GM21723 (cell line): ENCODE results near the gene TOMM34.

Source experiments
- ATAC-seq: cut with Tn5 transposase; IDR thresholded peaks from one replicate; pipeline ENCODE4 v1.9.1; 2021; ENCODE audit warnings: mild to moderate bottlenecking, moderate library complexity; ENCODE audit not compliant: unreplicated experiment

TOMM34 gene

GRCh38 chr20:44936510-44936909 is 23.7 kb downstream of the TOMM34 start:
- ATAC-seq, result no peak

GRCh38 chr20:44932916-44933315 is 27.3 kb downstream of the TOMM34 start:
- no peak for ATAC-seq

DNA sequence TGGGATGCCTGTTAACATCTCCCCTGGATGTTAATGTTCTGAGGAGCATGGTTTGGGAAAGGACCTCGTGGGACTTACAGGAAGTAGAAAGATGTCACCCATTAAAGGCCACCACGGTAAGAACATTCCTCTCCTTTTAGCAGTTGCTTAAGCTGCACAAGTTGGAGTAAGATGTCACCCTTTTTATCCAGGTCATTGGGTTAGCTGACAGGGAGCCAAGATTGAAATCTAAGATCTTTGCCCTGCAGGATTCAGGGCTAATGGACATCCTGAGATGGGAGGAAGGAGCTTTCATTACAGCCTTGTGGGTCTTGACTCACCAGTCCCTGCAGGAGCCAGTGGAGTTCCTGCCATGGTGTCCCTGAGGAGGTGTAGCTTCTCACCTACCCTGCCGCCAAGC is 28.3 kb downstream of the TOMM34 start:
- no peak for ATAC-seq

- no peak for ATAC-seq
Measured at GRCh38 chr20:44930517-44931168, 29.6 kb downstream of the TOMM34 start.

GRCh38 chr20:44928595-44928994 is 31.6 kb downstream of the TOMM34 start:
- ATAC-seq, result no peak

DNA sequence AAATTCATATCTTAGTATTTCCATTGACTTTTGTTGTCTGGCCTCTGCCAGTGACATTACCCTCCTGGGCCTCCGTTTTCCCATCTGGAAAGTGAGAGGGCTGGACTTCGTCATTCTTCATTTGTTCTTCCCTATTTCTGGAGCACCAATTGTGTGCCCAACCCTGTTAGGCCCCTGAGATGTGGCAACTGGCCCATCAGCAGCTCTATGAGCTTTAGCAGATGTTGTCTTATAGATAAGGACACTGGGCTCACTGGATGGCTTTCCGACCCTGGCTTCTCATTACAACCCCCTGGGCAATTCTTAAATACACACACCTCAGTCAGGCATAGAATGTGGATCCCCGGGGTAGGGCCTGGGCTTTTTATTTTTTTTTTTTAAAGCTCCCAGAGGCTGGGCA is 35.7 kb downstream of the TOMM34 start:
- no peak for ATAC-seq

GRCh38 chr20:44921447-44921846 is 38.8 kb downstream of the TOMM34 start:
- ATAC-seq, result no peak

DNA sequence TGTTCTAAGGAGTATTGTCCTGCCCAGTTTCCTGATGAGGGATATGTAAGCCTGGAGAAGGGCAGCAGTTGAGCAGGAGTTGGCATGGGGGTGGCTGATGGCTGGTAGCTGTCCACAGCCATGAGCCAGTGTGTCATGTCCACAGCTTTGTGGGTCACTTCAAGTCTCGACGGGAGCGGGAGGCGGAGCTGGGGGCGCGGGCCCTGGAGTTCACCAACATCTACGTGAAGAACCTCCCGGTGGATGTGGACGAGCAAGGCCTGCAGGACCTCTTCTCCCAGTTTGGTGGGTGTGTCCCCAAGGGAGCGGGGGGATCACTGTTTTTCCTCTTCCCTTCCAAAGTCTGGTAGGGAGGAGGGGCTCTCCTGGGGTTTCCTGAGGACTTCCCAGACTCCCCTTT is 41.4 kb downstream of the TOMM34 start:
- no peak for ATAC-seq

GRCh38 chr20:44918342-44918741 is 41.9 kb downstream of the TOMM34 start:
- ATAC-seq, result no peak

DNA sequence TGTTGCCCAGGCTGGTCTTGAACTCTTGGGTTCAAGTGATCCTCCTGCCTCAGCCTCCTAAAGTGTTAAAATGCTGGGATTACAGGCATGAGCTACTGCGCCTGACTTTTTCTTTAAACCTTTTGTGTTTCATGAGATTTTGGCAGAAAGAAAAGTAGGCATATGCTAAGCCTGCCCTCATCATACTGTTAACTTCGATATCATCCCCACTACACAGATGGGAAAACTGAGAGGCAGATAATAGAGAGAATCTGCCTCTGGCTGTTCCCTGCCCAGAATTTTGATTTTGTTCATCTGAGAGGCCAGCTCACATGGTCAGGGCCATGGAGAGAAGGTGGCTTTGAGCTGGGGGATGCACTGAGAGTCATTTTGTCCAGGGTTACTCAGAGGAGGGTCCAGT is 42.8 kb downstream of the TOMM34 start:
- no peak for ATAC-seq

- ATAC-seq, result no peak
Measured at GRCh38 chr20:44916586-44916985, 43.6 kb downstream of the TOMM34 start.

- ATAC-seq, result no peak
Measured at GRCh38 chr20:44914924-44915323, 45.3 kb downstream of the TOMM34 start.

GRCh38 chr20:44912189-44912588 is 48.0 kb downstream of the TOMM34 start:
- no peak for ATAC-seq

- no peak for ATAC-seq
Measured at GRCh38 chr20:44911264-44911921, 48.8 kb downstream of the TOMM34 start.

- ATAC-seq, result no peak
Measured at GRCh38 chr20:44910690-44911262, 49.4 kb downstream of the TOMM34 start.

- ATAC-seq, result peak; percentile 83
Measured at GRCh38 chr20:44909872-44910689, 50.1 kb downstream of the TOMM34 start, which contains the start of gene PABPC1L. Gene PABPC1L (plus strand): TSS chr20:44910060. CDS start chr20:44910144, 84 bp downstream.

DNA sequence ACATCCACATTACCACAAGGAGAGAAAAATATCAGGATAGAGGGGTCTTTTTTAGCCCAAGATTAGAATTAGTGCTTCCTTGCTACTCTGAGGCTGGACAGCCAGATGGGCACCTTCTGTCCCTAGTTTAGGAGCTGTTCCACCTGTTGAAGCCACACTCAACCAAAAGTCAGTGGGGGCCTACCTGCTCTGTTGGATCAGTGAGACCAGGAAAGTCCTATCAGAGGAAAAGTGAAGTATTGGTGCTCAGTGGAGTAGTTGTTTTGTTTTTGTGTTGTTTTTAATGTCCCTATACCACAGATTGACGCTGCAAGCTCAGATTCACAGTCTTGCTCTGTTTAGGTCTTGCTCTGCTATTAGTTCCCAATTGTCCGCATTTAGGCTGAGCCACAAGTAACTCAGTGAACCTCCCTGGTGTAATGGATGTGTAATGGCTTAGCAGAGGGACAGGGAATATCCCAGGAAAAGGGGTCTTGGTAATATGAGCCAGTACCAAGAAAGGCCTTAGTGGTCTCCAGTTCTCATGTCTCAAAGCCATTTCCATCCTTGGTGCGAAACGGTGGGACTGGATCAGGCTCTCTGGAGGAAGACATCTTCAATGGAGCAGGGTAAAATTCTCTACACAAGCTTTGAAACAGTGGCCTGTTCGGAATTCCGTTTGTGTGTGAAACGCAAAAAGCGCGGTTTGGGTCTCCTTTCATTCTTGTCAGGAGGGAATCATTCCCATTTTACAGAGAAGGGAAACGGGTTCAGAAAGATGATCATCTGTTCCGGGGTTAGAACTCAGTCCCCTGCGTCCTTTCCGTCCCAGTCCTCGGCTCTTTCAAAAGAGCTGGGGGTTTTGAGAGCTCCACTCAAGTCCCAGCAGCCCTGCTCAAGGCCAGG is 51.0 kb downstream of the TOMM34 start:
- no peak for ATAC-seq

DNA sequence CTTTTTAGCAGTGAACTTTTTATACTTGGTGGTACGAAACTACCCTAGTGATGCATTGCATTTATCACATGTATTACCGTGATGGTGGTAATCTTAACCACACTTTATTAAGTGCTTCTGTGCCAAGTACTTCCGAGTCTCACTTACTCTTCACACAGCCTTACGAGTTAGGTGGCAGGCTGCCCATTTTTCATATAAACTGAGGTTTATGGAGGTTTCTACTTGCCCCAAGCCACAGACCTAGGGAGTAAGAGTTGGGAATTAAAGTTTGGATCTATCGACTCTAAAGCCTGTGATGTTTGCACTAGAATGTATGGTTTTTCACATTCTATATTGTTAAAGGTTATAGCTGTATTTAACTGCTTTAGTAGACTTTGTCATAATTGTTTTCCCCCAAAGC is 55.8 kb downstream of the TOMM34 start:
- no peak for ATAC-seq

GRCh38 chr20:44901974-44902373 is 58.2 kb downstream of the TOMM34 start:
- no peak for ATAC-seq

DNA sequence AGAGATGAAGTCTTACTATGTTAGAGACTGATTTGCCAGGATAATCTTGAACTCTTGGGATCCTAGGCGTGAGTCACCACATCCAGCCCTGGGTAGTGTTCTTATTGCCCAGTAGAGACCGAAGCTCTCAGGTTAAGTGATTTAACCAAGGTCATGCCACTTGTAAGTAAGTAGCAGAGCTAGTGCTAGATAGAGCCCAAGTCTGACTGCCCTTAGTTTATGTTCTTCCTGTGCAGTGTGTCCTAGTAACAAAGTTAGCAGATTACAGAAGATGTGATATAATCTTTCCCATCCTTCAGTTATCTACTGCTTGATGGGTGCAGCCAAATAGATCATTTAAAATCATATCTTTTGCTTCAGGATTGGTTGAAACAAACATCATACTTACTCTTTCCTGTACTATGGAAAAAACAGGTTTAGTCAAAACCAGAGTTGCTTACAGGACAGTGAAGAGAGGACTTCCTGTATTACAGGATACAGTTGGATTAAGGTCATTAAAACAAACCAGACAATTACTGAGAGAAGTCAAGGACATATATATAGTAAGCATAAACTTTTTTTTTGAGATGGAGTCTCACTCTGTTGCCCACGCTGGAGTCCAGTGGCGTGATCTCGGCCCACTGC is 59.9 kb downstream of the TOMM34 start:
- ATAC-seq, result no peak
